GM19239 (cell line): ENCODE measurements around the gene GPX2.

Experiments
- DNase-seq: peaks from one replicate; pipeline ENCODE4 v3.0.0; 2011; ENCODE audit warnings: low spot score; ENCODE audit not compliant: insufficient read length
- FAIRE-seq: peaks from 2 replicates; lab custom pipeline; 2011; peaks lifted over from hg19 to GRCh38; lab: Jason Lieb, UNC

Gene GPX2

DNA sequence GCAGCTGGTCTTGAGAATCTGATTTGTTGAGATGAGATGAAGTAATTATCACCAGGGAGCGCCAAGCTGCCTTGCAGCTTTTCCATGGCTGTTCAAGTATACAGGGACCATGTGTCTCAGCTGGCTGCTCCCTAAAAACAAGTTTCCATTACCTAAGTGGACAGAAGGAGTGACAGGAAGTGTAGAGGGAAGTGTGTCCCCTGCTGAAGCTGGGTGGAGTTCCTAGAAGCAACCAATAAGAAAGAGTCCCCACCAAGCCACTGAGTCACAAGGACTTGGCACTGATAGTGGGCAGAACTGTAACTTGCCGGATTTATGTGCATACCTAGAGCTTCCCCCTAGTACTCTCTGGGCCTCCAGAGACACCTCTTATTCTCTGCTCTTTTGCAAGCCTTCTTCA lies 1.5 kb upstream of the GPX2 start:
- DNase-seq (no peak), FAIRE-seq (no peak)

DNA sequence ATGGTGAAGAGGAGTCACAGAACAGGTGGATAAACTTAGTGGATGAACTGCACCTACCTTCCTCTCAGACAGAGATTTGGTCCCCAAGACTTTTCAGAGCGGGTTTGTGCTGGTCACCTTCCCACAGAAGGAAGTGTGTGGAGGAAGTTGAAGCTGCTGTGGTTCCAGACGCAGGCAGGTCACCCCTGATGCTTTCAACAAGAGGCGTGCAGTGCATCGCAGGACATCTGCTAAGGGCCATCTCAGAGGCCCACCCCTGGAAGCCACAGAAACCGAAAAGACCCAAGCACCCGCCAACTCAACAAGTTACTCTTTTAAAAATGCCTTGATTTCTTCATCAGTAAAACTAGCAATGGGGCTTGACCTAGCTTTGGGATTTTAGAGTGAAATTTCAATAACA lies 1.0 kb upstream of the GPX2 start:
- DNase-seq (no peak), FAIRE-seq (no peak)

DNA sequence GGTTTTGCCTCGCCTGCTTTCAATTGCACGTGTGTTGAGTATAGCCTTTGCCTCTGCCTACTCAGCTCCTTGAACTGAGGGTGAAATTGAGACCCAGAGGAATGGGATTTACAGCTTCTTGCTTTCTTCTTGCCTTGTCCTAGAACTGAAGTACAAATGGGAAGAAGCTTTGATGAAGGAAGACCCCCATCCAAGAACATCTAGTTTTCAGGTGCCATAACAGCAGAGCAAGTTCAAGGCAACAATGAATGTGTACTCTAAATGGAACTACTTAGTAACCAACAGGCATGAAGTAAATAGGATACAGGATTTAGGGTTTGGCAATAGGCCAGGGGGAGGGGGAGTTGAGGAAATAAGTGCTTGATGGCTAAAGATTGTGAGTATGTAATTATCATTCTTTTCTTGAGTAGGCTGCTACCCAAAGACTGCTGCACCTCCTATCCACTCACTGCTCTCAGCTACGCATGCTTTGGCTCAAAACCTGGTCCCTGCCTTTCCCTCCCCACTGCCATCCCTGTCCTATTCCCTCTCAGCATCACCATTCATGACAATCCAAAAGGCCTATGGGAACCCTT lies 2.1 kb downstream of the GPX2 start:
- FAIRE-seq (no peak), DNase-seq (no peak)

DNA sequence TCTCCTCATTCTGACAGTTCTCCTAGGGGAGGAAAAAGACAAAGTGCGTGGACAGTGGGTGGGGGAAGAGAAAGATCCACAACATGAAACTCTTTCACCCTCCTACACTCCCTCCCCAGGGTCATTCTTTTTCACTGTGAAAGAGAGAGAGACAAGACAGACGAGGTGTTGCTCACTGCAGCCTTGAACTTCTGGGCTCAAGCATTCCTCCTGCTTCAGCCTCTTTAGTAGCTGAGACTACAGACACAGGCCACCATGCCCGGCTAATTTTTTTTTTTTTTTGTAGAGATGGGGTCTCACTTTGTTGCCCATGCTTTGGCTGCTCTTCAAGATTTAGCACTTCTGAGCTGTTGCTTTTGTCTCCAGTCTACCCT lies 2.7 kb downstream of the GPX2 start:
- DNase-seq (no peak), FAIRE-seq (no peak)

DNA sequence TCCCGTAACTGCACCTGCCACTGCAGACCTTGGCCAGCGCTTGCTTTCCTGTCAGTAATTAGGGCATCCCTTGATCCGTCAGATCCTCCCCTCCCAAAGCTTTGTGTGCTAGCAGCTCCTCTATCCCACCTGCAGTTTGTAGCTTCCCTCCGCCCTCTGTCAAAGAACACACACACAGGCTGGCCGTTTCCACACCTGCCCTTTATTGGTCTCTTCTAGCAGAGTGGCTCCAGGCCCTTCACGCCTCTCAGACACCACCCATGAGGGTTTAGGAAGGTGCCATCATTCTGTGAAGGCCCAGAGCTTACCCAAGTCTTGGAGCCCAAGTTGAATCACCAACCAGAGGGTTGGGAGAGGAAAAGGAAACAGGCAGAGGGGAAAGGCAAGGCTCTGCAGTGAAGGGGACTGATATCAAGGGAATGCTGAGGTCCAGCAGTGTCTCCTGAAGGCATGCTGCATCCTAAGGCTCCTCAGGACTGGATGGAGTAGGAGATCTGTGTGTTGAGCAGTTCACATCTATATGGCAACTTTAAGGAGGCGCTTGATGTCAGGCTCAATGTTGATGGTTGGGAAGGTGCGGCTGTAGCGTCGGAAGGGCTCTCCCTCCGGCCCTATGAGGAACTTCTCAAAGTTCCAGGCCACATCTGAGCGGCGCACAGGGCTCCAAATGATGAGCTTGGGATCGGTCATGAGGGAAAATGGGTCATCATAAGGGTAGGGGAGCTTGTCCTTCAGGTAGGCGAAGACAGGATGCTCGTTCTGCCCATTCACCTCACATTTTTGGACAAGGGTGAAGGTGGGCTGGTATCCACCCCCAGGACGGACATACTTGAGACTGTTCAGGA lies 3.4 kb downstream of the GPX2 start:
- no peak for FAIRE-seq
- DNase-seq, result no peak

DNA sequence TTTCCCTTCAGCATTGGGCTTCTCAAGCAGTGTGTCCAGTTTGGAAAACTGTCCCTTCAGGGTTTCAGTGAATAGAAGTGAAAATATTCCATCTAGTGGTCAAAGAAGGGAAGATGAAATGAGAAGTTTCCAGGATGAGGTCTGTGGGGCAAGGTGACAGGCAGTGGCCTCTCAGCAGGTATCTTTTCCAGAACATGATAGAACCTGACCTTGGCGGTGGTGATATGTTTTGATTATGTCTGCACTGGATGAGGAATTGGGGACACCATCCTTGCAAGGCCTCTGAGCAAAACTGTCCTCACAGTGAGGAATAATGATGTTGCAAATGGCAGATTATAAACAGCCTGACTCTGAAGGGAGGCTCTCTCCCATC lies 4.7 kb downstream of the GPX2 start:
- DNase-seq, result no peak
- no peak for FAIRE-seq

DNA sequence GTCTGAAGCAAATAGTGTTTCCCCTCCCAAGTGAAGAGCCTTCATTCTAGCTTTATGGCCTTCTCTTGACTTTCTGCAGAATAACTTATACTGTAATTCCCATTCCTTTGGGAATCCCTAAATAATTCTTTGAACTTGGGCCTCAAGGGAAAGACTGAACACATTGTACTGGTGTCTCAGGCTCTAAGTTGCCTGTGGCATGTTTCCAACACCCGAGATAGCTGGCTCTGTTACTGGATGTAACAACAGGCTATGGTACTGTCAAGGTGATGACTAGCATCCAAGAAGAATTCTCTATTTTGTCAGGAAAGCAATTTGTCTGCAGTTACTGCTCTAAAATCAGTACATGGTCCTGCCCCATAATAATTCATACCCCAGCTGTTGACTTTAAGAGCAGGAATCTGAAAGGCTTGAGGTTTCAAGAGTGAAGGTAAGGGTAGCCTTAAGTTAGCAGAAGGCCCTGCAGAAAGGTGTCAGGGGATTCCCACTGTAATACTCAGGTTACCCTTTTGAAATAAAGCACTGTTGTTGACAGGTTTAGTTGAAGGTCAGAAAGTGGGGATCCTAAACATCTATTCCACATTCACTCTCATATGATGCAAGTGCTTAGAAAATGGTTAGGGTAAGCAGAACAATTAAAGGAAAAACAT lies 5.2 kb downstream of the GPX2 start:
- FAIRE-seq, result peak; percentile 68
- DNase-seq, result no peak

DNA sequence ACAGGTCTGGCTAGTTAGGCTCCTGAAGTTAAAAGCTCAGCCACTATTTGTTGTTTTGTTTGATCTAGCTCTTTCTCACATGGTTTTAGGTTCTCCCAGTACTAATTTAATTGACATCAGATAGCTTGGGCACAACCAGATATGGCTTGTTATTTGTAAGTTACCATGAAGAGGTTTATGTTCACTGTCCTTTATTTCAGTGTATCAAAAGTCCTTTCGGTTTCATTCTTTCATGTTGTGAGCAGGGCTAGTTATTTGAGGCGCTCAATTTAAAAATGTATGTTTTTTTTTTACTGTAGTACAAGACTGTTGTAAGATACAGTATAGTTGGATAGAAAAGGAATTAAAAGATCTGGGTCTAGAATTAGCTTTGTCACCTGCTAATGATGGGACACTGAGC lies 7.0 kb downstream of the GPX2 start:
- DNase-seq, result no peak
- FAIRE-seq, result peak; percentile 76

DNA sequence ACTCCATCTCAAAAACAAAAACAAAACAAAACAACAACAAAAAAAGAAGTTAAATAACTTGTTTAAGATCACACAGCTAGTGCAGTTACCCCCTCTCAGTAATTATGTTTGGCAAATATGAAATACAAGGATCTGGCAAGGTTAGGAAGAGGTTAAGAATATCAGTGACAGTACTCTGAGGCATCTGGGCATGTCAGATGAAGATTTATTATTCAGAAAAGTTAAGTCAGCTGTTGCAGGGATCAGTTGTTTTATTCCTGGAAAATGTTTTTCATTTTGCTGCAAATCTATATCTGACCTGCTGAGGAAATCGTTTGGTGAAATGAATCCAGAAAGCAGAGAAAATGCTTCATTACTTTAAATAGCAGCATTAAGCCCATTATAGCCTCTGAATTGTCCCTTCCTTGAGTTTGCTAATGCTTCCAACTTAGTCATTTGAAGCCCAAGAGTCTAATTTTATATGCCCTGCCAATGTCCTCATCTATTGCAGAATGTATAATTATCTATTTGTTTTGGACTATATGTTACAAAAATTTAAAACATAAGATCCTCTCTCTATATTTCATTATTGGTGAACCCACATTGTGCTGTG lies 8.1 kb downstream of the GPX2 start:
- no peak for DNase-seq
- no peak for FAIRE-seq

DNA sequence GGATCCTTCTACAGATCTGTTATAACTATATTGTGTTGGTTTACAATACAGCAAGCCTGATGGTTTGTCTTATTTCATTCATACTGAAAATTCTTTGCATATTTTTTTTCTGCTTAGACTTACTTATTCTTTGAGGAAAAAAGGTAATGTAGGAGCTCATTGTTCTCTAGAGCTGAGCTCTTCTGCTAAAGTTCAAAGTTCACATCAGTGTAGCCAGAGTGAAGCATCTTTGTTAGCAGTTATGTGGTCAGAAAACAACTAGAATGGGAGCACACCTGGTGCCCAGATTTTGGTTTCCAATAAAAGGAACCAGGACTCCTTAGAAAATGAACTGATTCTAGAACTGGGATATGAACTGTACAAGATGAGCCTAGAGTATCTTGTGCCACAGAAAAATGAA lies 10.3 kb downstream of the GPX2 start:
- DNase-seq, result no peak
- no peak for FAIRE-seq

DNA sequence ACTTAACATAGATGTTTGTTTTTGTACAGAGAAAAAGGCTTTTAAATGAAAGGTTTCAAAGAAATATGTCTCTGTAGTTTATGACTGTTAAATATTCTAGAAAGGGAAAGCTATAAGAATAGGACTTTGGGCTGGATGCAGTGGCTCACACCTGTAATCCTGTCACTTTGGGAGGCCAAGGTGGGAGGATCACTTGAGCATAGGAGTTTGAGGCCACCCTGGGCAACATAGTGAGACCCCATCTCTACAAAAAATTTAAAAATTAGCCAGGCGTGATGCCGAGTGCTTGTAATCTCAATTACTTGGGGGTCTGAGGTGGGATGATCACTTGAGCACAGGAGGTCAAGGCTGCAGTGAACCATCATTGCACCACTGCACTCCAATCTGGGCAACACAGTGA lies 11.4 kb downstream of the GPX2 start:
- DNase-seq, result no peak
- FAIRE-seq, result no peak

DNA sequence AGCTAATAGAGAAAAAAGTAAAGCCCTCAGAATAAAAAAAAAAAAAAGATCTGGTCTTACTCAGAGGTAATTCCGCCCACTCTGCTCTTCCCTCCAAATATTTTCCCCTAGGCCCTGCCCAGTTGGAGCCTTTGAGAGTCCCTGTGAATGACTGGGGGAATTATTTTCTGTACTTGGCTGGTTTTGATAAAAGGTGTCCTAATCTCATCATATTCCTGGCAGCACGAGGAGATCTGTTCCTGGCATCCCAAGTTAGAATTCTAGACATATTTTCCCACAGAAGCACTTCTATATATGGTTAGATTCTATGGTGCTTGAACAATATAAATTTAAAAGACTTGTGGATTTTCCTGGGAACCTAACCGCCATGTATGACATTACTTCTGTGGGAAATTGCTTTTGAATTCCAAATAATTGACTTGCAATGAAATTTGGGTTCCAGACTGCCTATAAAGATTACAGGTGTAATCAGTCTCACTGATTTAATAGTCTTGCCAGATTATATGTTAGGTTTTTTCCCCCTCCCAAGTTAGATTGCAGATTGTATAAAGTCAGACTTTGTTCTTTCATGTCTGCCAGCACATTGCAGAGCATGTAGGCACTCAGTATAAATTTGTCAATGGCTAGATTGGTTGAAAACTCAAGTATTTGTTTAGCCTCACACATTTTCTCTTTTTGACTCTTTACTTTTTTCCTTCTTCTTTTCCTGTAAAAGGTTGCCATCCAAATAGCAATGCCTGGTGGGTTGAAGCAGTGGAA lies 12.3 kb downstream of the GPX2 start:
- DNase-seq (no peak), FAIRE-seq (no peak)

DNA sequence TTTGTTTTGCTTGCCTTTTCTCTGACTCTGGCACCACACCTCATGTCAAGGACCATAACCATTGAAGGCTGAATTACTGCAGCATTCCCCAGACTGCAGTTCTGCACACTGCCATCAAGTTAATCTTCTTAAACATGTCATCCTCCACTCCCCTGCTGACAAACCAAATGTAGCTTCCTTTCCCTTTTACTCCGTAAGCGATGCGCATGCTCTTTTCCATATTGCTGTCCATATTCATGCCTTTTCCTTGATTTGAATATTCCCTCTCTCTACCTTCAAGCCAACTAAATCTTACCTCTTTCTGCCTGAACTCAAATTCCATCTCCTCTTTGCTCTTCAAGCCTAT lies 13.6 kb downstream of the GPX2 start:
- DNase-seq (no peak), FAIRE-seq (no peak)

DNA sequence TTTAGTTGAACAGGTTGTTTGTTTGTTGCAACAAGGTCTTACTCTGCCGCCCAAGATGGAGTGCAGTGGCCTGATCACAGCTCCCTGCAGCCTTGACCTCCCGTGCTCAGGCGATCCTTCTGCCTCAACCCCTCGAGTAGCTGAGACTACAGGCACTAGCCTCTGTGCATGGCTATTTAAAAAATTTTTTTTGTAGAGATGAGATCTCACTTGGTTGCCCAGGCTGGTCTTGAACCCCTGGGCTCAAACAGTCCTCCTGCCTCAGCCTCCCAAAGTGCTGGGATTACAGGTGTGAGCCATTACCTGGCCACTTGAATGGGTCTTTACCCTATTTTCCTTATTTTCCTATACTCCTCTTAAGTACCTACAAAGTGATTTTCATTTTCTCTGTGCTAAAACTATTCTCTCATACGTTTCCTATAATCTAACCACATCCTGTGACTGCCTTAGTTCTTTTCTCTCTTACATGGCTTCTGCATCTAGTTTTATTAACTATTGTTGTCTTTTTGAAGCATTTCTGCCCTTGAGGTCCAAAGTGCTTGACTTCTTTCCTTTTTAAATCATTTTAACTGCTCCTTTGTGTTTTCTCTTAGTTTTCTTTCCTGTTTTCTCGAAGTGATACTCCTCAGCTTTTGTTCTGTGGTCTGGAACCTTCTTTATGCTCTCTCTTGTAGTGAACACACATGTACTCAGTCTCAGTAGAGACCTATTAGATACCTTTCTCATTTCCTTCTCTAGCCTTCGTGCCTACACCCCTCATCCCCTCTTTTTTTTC lies 14.1 kb downstream of the GPX2 start:
- FAIRE-seq (peak; percentile 74), DNase-seq (no peak)

DNA sequence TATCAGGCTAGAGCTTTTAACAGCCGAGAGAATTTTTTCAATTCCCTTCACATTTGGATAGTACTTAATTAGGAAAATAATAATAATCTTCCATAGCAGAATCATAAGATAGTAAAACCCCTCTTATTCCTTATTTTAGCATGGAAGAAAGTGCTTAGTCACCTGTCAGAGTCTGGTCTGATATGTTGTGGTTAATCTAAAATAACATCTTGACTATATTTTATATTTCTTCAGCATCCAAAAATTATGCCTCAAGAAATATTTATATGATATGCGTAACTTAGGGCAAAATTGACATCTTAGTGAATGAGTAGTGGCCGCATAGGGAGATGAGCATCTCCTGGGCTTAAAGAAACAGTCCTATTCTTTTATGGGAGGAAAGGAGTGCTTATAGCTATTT lies 15.5 kb downstream of the GPX2 start:
- DNase-seq (no peak), FAIRE-seq (no peak)

DNA sequence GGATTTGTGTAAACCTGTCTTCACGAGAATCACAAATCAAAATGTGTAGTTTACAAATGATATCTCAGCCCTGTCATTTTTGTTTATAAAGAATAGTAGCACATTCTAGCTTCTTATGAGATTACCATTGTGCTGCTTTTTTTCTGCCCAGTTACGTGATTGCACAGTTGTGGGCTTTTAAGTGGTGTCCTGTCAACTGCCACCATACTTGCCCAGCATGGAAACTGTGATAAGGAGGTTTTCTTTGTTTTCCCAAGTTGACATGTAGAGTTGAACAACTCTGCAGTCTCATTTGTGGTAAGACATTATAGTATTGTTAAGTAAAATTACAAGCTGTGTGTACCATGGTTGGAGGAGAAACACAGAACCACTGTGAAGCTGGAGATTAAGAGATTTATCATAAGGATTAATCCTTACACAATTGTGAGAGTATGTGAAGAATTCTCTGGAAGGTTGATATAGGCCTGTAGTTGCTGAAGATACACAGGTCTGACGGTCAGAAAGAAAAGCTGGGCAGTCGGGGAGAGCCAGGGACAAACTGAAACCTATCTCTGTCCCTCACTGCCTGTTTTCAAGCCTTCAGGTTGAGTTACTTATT lies 16.0 kb downstream of the GPX2 start:
- FAIRE-seq, result peak; percentile 48
- no peak for DNase-seq

DNA sequence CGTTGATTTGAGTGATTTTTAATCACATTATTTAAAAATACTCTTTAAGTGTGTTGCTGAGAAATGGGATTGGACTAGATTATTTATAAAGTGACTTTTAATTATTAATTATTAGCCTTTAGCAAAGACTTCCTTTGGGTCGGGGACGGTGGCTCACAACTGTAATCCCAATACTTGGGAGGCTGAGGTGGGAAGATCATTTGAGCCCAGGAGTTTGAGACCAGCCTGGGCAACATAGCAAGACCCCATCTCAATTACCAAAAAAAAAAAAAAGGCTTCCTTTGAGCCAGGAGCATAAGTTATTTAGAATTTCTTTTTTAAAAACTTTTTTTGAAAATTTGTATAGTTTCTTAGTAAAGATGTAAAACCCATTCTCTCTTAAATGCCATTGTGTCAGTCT lies 19.5 kb downstream of the GPX2 start:
- no peak for DNase-seq
- no peak for FAIRE-seq

DNA sequence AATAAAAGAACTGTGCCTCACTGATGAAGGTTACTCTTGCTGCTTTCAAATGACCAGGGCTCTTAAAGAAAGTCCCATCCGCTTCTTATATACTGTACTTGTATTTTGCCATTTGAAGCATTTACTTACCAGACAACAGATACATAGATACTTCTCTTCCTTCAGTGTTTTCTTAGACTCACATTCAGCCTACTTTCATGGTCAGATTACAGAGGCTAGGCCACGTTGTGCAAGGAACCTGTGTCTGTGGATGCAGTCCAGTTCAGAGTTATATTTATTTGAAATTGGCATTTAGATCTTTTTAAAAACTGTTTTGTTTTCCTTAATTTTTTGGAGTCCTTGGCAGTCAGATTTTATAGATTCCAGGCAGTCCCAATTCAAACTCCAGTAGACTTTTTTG lies 22.1 kb downstream of the GPX2 start:
- DNase-seq (no peak), FAIRE-seq (no peak)

DNA sequence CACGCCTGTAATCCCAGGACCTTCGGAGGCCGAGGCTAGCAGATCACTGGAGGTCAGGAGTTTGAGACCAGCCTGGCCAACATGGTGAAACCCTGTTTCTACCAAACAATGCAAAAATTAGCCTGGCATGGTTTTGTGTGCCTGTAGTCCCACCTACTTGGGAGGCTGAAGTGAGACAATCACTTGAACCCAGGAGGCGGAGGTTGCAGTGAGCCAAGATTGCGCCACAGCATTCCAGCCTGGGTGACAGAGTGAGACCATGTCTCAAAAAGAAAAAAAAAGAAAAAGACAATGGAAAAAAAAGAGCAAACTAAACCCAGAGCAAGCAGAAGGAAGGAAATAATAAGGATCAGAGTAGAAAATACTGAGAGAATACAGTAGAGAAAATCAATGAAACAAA lies 22.9 kb downstream of the GPX2 start:
- FAIRE-seq, result no peak
- DNase-seq, result no peak

DNA sequence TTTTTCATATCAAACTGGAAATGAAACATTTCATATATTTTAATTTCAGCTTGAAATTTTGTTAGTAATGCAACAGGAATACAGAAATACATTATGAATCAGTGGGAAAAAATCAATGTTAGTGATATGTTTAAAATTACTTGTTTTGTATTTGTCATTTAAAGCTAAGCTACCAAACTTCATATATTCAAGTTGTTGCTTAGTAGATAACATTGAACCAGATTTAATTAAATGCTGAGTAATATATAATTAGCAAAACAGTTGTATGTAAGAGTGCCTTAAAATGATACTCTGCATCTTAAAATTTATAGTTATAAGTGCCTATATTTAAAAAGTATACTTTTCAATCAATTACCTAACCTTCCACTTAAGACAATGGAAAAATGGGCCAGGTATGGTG lies 23.3 kb downstream of the GPX2 start:
- DNase-seq, result no peak
- no peak for FAIRE-seq
